HEK293 (cell line): ENCODE data around the gene CACUL1.
A peak's percentile ranks its signal among the peaks of the same experiment; 100 is the strongest.

Source experiments
- EGR2 ChIP-seq: fragments of 450-650 bp; formaldehyde crosslinking; IDR thresholded peaks from 2 replicates; pipeline ENCODE4 v1.5.1; 2016; ENCODE audit warnings: low read depth, missing biosample characterization, missing genetic modification characterization
- GLI2 ChIP-seq: fragments of 450-650 bp; formaldehyde crosslinking; IDR thresholded peaks from 2 replicates; pipeline ENCODE4; 2017; ENCODE audit warnings: missing biosample characterization, missing genetic modification characterization, low read depth, borderline replicate concordance
- GLIS2 ChIP-seq: fragments of 450-650 bp; formaldehyde crosslinking; IDR thresholded peaks from 2 replicates; pipeline ENCODE4 v1.5.1; 2016; ENCODE audit warnings: missing biosample characterization, missing genetic modification characterization
- KLF1 ChIP-seq: fragments of 450-650 bp; formaldehyde crosslinking; IDR thresholded peaks from 2 replicates; pipeline ENCODE4 v1.5.1; 2016; ENCODE audit warnings: missing biosample characterization, missing genetic modification characterization
- KLF8 ChIP-seq: fragments of 450-650 bp; formaldehyde crosslinking; IDR thresholded peaks from 2 replicates; pipeline ENCODE4 v1.5.1; 2016; ENCODE audit warnings: missing biosample characterization, missing genetic modification characterization
- KLF9 ChIP-seq: fragments of 450-650 bp; formaldehyde crosslinking; IDR thresholded peaks from 2 replicates; pipeline ENCODE4 v1.5.1; 2016; ENCODE audit warnings: missing biosample characterization, missing genetic modification characterization, low read depth
- SP2 ChIP-seq: fragments of 450-650 bp; formaldehyde crosslinking; IDR thresholded peaks from 2 replicates; pipeline ENCODE4 v1.5.1; 2016; ENCODE audit warnings: missing biosample characterization, missing genetic modification characterization
- ZBTB17 ChIP-seq: fragments of 450-650 bp; formaldehyde crosslinking; IDR thresholded peaks from 2 replicates; pipeline ENCODE4 v1.5.1; 2016; ENCODE audit warnings: missing biosample characterization, missing genetic modification characterization
- ZFHX2 ChIP-seq: fragments of 450-650 bp; formaldehyde crosslinking; conservative IDR thresholded peaks from 2 replicates; pipeline ENCODE4 v1.5.1; 2016; ENCODE audit warnings: missing biosample characterization, missing genetic modification characterization
- ZFP37 ChIP-seq: fragments of 450-650 bp; formaldehyde crosslinking; IDR thresholded peaks from 2 replicates; pipeline ENCODE4 v1.5.1; 2016; ENCODE audit warnings: missing biosample characterization, missing genetic modification characterization
- ZNF169 ChIP-seq: fragments of 450-650 bp; formaldehyde crosslinking; IDR thresholded peaks from 2 replicates; pipeline ENCODE4 v1.5.1; 2016; ENCODE audit warnings: missing biosample characterization, missing genetic modification characterization
- ZNF24 ChIP-seq: fragments of 450-650 bp; formaldehyde crosslinking; IDR thresholded peaks from 2 replicates; pipeline ENCODE4 v1.5.1; 2016; ENCODE audit warnings: missing biosample characterization, missing genetic modification characterization
- ZNF324 ChIP-seq: fragments of 450-650 bp; formaldehyde crosslinking; IDR thresholded peaks from 2 replicates; pipeline ENCODE4 v1.5.1; 2016; ENCODE audit warnings: missing biosample characterization, missing genetic modification characterization
- ZNF335 ChIP-seq: fragments of 450-650 bp; formaldehyde crosslinking; conservative IDR thresholded peaks from 2 replicates; pipeline ENCODE4 v1.5.1; 2016; ENCODE audit warnings: missing biosample characterization, missing genetic modification characterization
- ZNF366 ChIP-seq: fragments of 450-650 bp; formaldehyde crosslinking; conservative IDR thresholded peaks from 2 replicates; pipeline ENCODE4 v1.5.1; 2016; ENCODE audit warnings: missing biosample characterization, missing genetic modification characterization
- ZNF48 ChIP-seq: fragments of 450-650 bp; formaldehyde crosslinking; IDR thresholded peaks from 2 replicates; pipeline ENCODE4 v1.5.1; 2016; ENCODE audit warnings: missing biosample characterization, missing genetic modification characterization
- ZNF548 ChIP-seq: fragments of 450-650 bp; formaldehyde crosslinking; IDR thresholded peaks from 2 replicates; pipeline ENCODE4 v1.5.1; 2016; ENCODE audit warnings: missing biosample characterization, missing genetic modification characterization
- ZNF707 ChIP-seq: fragments of 450-650 bp; formaldehyde crosslinking; IDR thresholded peaks from 2 replicates; pipeline ENCODE4 v1.5.1; 2016; ENCODE audit warnings: missing biosample characterization, missing genetic modification characterization
- TF ChIP-seq, protein P1 (sequence below): fragments of 450-650 bp; formaldehyde crosslinking; conservative IDR thresholded peaks from 2 replicates; pipeline ENCODE4 v1.5.1; 2016; ENCODE audit warnings: low read depth, missing biosample characterization, missing genetic modification characterization
- TF ChIP-seq, protein P2 (sequence below): fragments of 450-650 bp; formaldehyde crosslinking; IDR thresholded peaks from 2 replicates; pipeline ENCODE4 v1.5.1; 2016; ENCODE audit warnings: missing biosample characterization, missing genetic modification characterization
- TF ChIP-seq, protein P3 (sequence below): fragments of 450-650 bp; formaldehyde crosslinking; IDR thresholded peaks from 2 replicates; pipeline ENCODE4 v1.5.1; 2016; ENCODE audit warnings: missing biosample characterization, missing genetic modification characterization
- TF ChIP-seq, protein P4 (sequence below): fragments of 450-650 bp; formaldehyde crosslinking; IDR thresholded peaks from 2 replicates; pipeline ENCODE4 v1.5.1; 2016; ENCODE audit warnings: missing biosample characterization, missing genetic modification characterization
- TF ChIP-seq, protein P5 (sequence below): fragments of 450-650 bp; formaldehyde crosslinking; IDR thresholded peaks from 2 replicates; pipeline ENCODE4 v1.5.1; 2016; ENCODE audit warnings: missing biosample characterization, missing genetic modification characterization
- TF ChIP-seq, protein P6 (sequence below): fragments of 450-650 bp; formaldehyde crosslinking; IDR thresholded peaks from 2 replicates; pipeline ENCODE4 v1.5.1; 2016; ENCODE audit warnings: missing biosample characterization, missing genetic modification characterization
- TF ChIP-seq, protein P7 (sequence below): fragments of 450-650 bp; formaldehyde crosslinking; IDR thresholded peaks from 2 replicates; pipeline ENCODE4 v1.5.1; 2017; ENCODE audit warnings: missing biosample characterization, missing genetic modification characterization

Gene CACUL1

DNA sequence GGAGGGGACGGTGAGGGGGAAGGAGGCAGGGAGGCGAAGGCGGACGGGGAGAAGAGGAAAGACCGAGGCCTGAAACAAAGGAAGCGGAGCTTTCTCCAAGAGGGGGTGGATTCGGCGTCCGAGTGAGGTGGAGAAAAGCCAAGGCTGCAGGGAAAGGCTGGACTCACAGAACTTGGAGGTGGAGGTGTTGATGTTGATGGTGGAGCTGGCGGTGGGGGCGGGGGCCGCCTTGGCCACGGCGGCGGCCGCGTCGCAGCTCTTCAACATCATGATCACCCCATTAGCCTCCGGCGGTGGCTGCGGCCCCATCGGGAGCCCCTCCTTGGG, 578 bp downstream of the CACUL1 start (continued):
- TF ChIP-seq, protein P1, sequence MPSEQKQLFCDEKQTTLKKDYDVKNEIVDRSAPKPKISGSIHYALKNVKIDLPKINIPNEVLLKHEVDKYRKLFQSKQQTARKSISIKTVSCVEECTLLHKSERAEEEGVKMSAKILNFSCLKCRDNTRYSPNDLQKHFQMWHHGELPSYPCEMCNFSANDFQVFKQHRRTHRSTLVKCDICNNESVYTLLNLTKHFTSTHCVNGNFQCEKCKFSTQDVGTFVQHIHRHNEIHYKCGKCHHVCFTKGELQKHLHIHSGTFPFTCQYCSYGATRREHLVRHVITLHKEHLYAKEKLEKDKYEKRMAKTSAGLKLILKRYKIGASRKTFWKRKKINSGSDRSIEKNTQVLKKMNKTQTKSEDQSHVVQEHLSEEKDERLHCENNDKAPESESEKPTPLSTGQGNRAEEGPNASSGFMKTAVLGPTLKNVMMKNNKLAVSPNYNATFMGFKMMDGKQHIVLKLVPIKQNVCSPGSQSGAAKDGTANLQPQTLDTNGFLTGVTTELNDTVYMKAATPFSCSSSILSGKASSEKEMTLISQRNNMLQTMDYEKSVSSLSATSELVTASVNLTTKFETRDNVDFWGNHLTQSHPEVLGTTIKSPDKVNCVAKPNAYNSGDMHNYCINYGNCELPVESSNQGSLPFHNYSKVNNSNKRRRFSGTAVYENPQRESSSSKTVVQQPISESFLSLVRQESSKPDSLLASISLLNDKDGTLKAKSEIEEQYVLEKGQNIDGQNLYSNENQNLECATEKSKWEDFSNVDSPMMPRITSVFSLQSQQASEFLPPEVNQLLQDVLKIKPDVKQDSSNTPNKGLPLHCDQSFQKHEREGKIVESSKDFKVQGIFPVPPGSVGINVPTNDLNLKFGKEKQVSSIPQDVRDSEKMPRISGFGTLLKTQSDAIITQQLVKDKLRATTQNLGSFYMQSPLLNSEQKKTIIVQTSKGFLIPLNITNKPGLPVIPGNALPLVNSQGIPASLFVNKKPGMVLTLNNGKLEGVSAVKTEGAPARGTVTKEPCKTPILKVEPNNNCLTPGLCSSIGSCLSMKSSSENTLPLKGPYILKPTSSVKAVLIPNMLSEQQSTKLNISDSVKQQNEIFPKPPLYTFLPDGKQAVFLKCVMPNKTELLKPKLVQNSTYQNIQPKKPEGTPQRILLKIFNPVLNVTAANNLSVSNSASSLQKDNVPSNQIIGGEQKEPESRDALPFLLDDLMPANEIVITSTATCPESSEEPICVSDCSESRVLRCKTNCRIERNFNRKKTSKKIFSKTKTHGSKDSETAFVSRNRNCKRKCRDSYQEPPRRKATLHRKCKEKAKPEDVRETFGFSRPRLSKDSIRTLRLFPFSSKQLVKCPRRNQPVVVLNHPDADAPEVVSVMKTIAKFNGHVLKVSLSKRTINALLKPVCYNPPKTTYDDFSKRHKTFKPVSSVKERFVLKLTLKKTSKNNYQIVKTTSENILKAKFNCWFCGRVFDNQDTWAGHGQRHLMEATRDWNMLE (tag by site-specific recombination): no peak
- TF ChIP-seq KLF1: peak; percentile 28; the same call in 1 of the 2 replicates
- TF ChIP-seq, protein P2, sequence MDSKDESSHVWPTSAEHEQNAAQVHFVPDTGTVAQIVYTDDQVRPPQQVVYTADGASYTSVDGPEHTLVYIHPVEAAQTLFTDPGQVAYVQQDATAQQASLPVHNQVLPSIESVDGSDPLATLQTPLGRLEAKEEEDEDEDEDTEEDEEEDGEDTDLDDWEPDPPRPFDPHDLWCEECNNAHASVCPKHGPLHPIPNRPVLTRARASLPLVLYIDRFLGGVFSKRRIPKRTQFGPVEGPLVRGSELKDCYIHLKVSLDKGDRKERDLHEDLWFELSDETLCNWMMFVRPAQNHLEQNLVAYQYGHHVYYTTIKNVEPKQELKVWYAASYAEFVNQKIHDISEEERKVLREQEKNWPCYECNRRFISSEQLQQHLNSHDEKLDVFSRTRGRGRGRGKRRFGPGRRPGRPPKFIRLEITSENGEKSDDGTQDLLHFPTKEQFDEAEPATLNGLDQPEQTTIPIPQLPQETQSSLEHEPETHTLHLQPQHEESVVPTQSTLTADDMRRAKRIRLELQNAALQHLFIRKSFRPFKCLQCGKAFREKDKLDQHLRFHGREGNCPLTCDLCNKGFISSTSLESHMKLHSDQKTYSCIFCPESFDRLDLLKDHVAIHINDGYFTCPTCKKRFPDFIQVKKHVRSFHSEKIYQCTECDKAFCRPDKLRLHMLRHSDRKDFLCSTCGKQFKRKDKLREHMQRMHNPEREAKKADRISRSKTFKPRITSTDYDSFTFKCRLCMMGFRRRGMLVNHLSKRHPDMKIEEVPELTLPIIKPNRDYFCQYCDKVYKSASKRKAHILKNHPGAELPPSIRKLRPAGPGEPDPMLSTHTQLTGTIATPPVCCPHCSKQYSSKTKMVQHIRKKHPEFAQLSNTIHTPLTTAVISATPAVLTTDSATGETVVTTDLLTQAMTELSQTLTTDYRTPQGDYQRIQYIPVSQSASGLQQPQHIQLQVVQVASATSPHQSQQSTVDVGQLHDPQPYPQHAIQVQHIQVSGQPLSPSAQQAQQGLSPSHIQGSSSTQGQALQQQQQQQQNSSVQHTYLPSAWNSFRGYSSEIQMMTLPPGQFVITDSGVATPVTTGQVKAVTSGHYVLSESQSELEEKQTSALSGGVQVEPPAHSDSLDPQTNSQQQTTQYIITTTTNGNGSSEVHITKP: peak; percentile 89
- TF ChIP-seq ZBTB17: peak; percentile 10
- TF ChIP-seq ZNF707: no peak
- no peak for TF ChIP-seq GLI2 (tag by site-specific recombination)
- no peak for TF ChIP-seq ZNF169 (tag by site-specific recombination)
- peak; percentile 96 for TF ChIP-seq ZNF335 (tag by site-specific recombination)
- peak; percentile 85 for TF ChIP-seq ZFHX2 (tag by site-specific recombination)
- peak; percentile 96; the same call in 1 of the 2 replicates for TF ChIP-seq GLIS2
- peak; percentile 64 for TF ChIP-seq SP2 (tag by site-specific recombination)
- no peak for TF ChIP-seq ZNF24
- TF ChIP-seq EGR2 (tag by site-specific recombination): peak; percentile 94
- 0 out of 2 replicates have a peak, but pooled peaks have one; percentile 13 for TF ChIP-seq KLF8 (tag by site-specific recombination)
- TF ChIP-seq, protein P3, sequence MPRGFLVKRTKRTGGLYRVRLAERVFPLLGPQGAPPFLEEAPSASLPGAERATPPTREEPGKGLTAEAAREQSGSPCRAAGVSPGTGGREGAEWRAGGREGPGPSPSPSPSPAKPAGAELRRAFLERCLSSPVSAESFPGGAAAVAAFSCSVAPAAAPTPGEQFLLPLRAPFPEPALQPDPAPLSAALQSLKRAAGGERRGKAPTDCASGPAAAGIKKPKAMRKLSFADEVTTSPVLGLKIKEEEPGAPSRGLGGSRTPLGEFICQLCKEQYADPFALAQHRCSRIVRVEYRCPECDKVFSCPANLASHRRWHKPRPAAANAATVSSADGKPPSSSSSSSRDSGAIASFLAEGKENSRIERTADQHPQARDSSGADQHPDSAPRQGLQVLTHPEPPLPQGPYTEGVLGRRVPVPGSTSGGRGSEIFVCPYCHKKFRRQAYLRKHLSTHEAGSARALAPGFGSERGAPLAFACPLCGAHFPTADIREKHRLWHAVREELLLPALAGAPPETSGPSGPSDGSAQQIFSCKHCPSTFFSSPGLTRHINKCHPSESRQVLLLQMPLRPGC (tag by site-specific recombination): 0 out of 2 replicates have a peak, but pooled peaks have one; percentile 14
- TF ChIP-seq ZNF324: peak; percentile 19; the same call in 1 of the 2 replicates
- TF ChIP-seq ZFP37 (tag by site-specific recombination): 0 out of 2 replicates have a peak, but pooled peaks have one; percentile 34
- TF ChIP-seq, protein P4, sequence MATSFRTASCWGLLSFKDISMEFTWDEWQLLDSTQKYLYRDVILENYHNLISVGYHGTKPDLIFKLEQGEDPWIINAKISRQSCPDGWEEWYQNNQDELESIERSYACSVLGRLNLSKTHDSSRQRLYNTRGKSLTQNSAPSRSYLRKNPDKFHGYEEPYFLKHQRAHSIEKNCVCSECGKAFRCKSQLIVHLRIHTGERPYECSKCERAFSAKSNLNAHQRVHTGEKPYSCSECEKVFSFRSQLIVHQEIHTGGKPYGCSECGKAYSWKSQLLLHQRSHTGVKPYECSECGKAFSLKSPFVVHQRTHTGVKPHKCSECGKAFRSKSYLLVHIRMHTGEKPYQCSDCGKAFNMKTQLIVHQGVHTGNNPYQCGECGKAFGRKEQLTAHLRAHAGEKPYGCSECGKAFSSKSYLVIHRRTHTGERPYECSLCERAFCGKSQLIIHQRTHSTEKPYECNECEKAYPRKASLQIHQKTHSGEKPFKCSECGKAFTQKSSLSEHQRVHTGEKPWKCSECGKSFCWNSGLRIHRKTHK (tag by site-specific recombination): no peak
- TF ChIP-seq, protein P5, sequence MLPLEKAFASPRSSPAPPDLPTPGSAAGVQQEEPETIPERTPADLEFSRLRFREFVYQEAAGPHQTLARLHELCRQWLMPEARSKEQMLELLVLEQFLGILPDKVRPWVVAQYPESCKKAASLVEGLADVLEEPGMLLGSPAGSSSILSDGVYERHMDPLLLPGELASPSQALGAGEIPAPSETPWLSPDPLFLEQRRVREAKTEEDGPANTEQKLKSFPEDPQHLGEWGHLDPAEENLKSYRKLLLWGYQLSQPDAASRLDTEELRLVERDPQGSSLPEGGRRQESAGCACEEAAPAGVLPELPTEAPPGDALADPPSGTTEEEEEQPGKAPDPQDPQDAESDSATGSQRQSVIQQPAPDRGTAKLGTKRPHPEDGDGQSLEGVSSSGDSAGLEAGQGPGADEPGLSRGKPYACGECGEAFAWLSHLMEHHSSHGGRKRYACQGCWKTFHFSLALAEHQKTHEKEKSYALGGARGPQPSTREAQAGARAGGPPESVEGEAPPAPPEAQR (tag by site-specific recombination): no peak
- TF ChIP-seq KLF9 (tag by site-specific recombination): peak; percentile 63
- TF ChIP-seq ZNF366: peak; percentile 57
- TF ChIP-seq ZNF48 (tag by site-specific recombination): no peak
- TF ChIP-seq, protein P6, sequence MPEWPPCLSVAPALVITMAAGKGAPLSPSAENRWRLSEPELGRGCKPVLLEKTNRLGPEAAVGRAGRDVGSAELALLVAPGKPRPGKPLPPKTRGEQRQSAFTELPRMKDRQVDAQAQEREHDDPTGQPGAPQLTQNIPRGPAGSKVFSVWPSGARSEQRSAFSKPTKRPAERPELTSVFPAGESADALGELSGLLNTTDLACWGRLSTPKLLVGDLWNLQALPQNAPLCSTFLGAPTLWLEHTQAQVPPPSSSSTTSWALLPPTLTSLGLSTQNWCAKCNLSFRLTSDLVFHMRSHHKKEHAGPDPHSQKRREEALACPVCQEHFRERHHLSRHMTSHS (tag by site-specific recombination): no peak
- no peak for TF ChIP-seq ZNF548 (tag by site-specific recombination)
- TF ChIP-seq, protein P7, sequence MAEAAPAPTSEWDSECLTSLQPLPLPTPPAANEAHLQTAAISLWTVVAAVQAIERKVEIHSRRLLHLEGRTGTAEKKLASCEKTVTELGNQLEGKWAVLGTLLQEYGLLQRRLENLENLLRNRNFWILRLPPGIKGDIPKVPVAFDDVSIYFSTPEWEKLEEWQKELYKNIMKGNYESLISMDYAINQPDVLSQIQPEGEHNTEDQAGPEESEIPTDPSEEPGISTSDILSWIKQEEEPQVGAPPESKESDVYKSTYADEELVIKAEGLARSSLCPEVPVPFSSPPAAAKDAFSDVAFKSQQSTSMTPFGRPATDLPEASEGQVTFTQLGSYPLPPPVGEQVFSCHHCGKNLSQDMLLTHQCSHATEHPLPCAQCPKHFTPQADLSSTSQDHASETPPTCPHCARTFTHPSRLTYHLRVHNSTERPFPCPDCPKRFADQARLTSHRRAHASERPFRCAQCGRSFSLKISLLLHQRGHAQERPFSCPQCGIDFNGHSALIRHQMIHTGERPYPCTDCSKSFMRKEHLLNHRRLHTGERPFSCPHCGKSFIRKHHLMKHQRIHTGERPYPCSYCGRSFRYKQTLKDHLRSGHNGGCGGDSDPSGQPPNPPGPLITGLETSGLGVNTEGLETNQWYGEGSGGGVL (tag by site-specific recombination): peak; percentile 88
